Posterior vena cava (tissue), 2 donors: ENCODE measurements around the gene MED12. TPM values are rescaled to one million over a fixed set of nuclear protein-coding genes. Genes with fewer than 3 reads are reported as not detected.
"Not testable (repeated sequence)": the region's sequence is repeated elsewhere in the genome, so short reads cannot be mapped to it uniquely, and the experiment has no call there.

Source experiments
- DNase-seq: peaks from one replicate; pipeline ENCODE4 v3.0.0-alpha.2; 2020; ENCODE audit warnings: low spot score
- intact Hi-C, 2 donors: fragments of 100-400 bp; cut with DNase I; formaldehyde crosslinking; loops; one replicate each; pipeline versions ENCODE4 v1.14.1 to v1.14.2; 2022 to 2023
- total RNA-seq, 2 donors: library from RNA; stranded (reverse); fragmentation: NEBNext Ultra II Directional; extraction: Animal tissue kit (Norgen Biotek cat#: 25700); gene quantifications; one replicate each; pipeline ENCODE4 v1.2.1, GENCODE V29; 2021
- donor health status: DM: yes; HTN: yes; CAD: no.
- donor health status: DM: yes; HTN: yes; CAD: no.

MED12 gene
- total RNA-seq, 2 donors from 2014 or later: 29.2 to 33.0 TPM

GRCh38 chrX:71154196-71154595 is 35.8 kb downstream of the MED12 start:
- intact Hi-C loops: no loop called here
- no peak for DNase-seq

GRCh38 chrX:71154641-71155040 is 36.2 kb downstream of the MED12 start:
- intact Hi-C loops: no loop called here
- no peak for DNase-seq

GRCh38 chrX:71158603-71159002 is 40.2 kb downstream of the MED12 start:
- no peak for DNase-seq
- intact Hi-C loops: no loop called here

- no peak for DNase-seq
- intact Hi-C loops: no loop called here
Measured at GRCh38 chrX:71159335-71159734, 40.9 kb downstream of the MED12 start.

GRCh38 chrX:71160475-71160874 is 42.1 kb downstream of the MED12 start:
- DNase-seq: no peak
- intact Hi-C loops: loop anchor here in 1 of 2 donors (2.0 kb wide), 1 partner anchor 46 kb away; no protein-coding TSS in a partner anchor

- DNase-seq: no peak
- intact Hi-C loops: no loop called here
Measured at GRCh38 chrX:71162981-71163380, 44.6 kb downstream of the MED12 start.

GRCh38 chrX:71164071-71164470 is 45.7 kb downstream of the MED12 start:
- DNase-seq: no peak
- intact Hi-C loops: no loop called here

GRCh38 chrX:71166461-71166860 is 48.1 kb downstream of the MED12 start:
- DNase-seq: no peak
- intact Hi-C loops: no loop called here

- DNase-seq: no peak
Measured at GRCh38 chrX:71167031-71167781, 48.8 kb downstream of the MED12 start.

GRCh38 chrX:71168134-71168533 is 49.7 kb downstream of the MED12 start:
- intact Hi-C loops: no loop called here
- no peak for DNase-seq

More at GRCh38 chrX:71167031-71167781, 48.8 kb downstream of the MED12 start:
- intact Hi-C loops: no loop called here

GRCh38 chrX:71169586-71169985 is 51.2 kb downstream of the MED12 start:
- no peak for DNase-seq
- intact Hi-C loops: no loop called here

- no peak for DNase-seq
- intact Hi-C loops: no loop called here
Measured at GRCh38 chrX:71170660-71171059, 52.3 kb downstream of the MED12 start.

- no peak for DNase-seq
- intact Hi-C loops: no loop called here
Measured at GRCh38 chrX:71171110-71171801, 52.9 kb downstream of the MED12 start.

- intact Hi-C loops: no loop called here
- DNase-seq: no peak
Measured at GRCh38 chrX:71173440-71173839, 55.0 kb downstream of the MED12 start.

- intact Hi-C loops: no loop called here
- DNase-seq: no peak
Measured at GRCh38 chrX:71174795-71175194, 56.4 kb downstream of the MED12 start.

- intact Hi-C loops: no loop called here
- no peak for DNase-seq
Measured at GRCh38 chrX:71175531-71175930, 57.1 kb downstream of the MED12 start.

- intact Hi-C loops: no loop called here
Measured at GRCh38 chrX:71177327-71177726, 58.9 kb downstream of the MED12 start.

GRCh38 chrX:71178908-71179307 is 60.5 kb downstream of the MED12 start:
- DNase-seq: no peak
- intact Hi-C loops: no loop called here

More at GRCh38 chrX:71177327-71177726, 58.9 kb downstream of the MED12 start:
- no peak for DNase-seq

- DNase-seq, intact Hi-C loops: not testable (repeated sequence)
Measured at GRCh38 chrX:71180579-71181265, 62.3 kb downstream of the MED12 start.

GRCh38 chrX:71181558-71181909 is 63.1 kb downstream of the MED12 start:
- DNase-seq: no peak
- intact Hi-C loops: no loop called here
